Activated CD8-positive, alpha-beta T cell treated with anti-CD3 and anti-CD28 coated beads for 36 hours (primary cell): ENCODE results near the gene METTL4. TPM values are rescaled to one million over a fixed set of nuclear protein-coding genes. Genes with fewer than 3 reads are reported as not detected.
"Not testable (repeated sequence)": the region's sequence is repeated elsewhere in the genome, so short reads cannot be mapped to it uniquely, and the experiment has no call there.

ENCODE experiments used
- ATAC-seq: fragments of 200-7000 bp; cut with Tn5 transposase; one replicate; pipeline ENCODE4 v1.10.0; 2021; ENCODE audit warnings: mild to moderate bottlenecking, moderate library complexity
- CTCF ChIA-PET: fragments of 350-600 bp; sonication (Branson Sonifier 250); formaldehyde crosslinking; loops from one replicate; lab custom pipeline; 2021; ENCODE audit warnings: antibody characterized with exemption; lab: Charles Lee
- POLR2A ChIA-PET: fragments of 350-600 bp; sonication (Branson Sonifier 250); formaldehyde crosslinking; loops from one replicate; lab custom pipeline; 2021; ENCODE audit warnings: antibody characterized with exemption; lab: Charles Lee
- DNase-seq: peaks from one replicate; pipeline ENCODE4 v3.0.0-alpha.2; 2020
- H3K27ac Mint-ChIP-seq: one replicate; pipeline ENCODE4 v1.8.0; 2021; ENCODE audit warnings: mild to moderate bottlenecking, mixed read lengths
- H3K27me3 Mint-ChIP-seq: one replicate; pipeline ENCODE4 v1.8.0; 2021; ENCODE audit warnings: mixed read lengths
- H3K36me3 Mint-ChIP-seq: one replicate; pipeline ENCODE4 v1.8.0; 2021; ENCODE audit warnings: low read depth, mixed read lengths
- H3K4me1 Mint-ChIP-seq: one replicate; pipeline ENCODE4 v1.8.0; 2021; ENCODE audit warnings: low read depth, mixed read lengths
- H3K4me3 Mint-ChIP-seq: one replicate; pipeline ENCODE4 v1.8.0; 2021; ENCODE audit warnings: mild to moderate bottlenecking, moderate library complexity, mixed read lengths
- H3K9me3 Mint-ChIP-seq: one replicate; pipeline ENCODE4 v1.8.0; 2021; ENCODE audit warnings: mixed read lengths
- CTCF ChIP-seq: fragments of 200-600 bp; IDR thresholded peaks from one replicate; pipeline ENCODE4 v1.8.0; 2022; ENCODE audit warnings: antibody characterized with exemption, mild to moderate bottlenecking
- intact Hi-C: fragments of 100-400 bp; cut with micrococcal nuclease; formaldehyde crosslinking; loops from one replicate; pipeline ENCODE4 v1.10.0; 2022
- total RNA-seq, 2 experiments: library from RNA; stranded (reverse); gene quantifications; one replicate each; pipeline ENCODE4 v1.2.3, GENCODE V29; 2021

METTL4 gene
- total RNA-seq, 2 experiments from 2014 or later = 18.9 to 20.5 TPM

DNA sequence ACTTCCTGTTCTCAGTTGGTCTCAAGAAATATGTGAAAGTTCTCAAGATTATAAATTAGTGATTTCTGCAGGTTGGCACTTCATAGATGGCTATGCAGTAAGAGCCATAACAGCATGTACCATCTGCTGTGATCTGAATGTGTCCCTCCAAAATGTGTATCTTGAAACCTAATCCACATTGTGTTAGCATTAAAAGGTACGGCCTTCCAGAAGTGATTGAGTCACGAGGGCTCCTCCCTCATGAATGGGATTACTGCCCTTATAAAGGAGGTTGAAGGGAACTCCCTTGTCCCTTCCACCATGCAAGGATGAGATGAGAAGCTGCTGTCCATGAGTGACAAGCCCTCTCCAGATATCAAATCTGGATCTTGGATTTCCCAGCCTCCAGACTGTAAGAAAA is 45.0 kb downstream of the METTL4 start:
- Mint-ChIP-seq H3K27me3 (no peaks in the 10 kb centered on the region), H3K36me3 (no peaks in the 10 kb centered on the region), H3K9me3 (no peaks in the 10 kb centered on the region), H3K27ac (no peak overlapping the region), H3K4me1 (no peaks in the 10 kb centered on the region), H3K4me3 (no peak overlapping the region)
- intact Hi-C loops = no loop called here
- TF ChIP-seq CTCF = no peak
- ATAC-seq (no peak), DNase-seq (no peak)
- CTCF ChIA-PET = interaction anchor here (1.0 to 5.0 kb wide), 2 partner anchors 16 to 21 kb away, joined by 6 to 23 read pairs; no protein-coding TSS in a partner anchor
- POLR2A ChIA-PET = no interaction called here

GRCh38 chr18:2524794-2525198 is 46.5 kb downstream of the METTL4 start:
- CTCF ChIA-PET = interaction anchor here (1.2 to 5.0 kb wide), 3 partner anchors 13 to 22 kb away, joined by 4 to 23 read pairs (median 7); no protein-coding TSS in a partner anchor
- H3K9me3 Mint-ChIP-seq, H3K27me3 Mint-ChIP-seq, ATAC-seq, intact Hi-C loops, DNase-seq, H3K36me3 Mint-ChIP-seq, H3K27ac Mint-ChIP-seq, H3K4me1 Mint-ChIP-seq, H3K4me3 Mint-ChIP-seq: not testable (repeated sequence)
- POLR2A ChIA-PET = interaction anchor here (1.4 kb wide), 1 partner anchor 47 kb away, joined by 4 read pairs; the partner anchor contains the start of genes METTL4 and NDC80

- intact Hi-C loops = no loop called here
- H3K9me3 Mint-ChIP-seq = no peaks in the 10 kb centered on the region
- no peak for ATAC-seq
- TF ChIP-seq CTCF = no peak
- no peak overlapping the region for H3K4me3 Mint-ChIP-seq
- no peak for DNase-seq
- POLR2A ChIA-PET = no interaction called here
- CTCF ChIA-PET = no interaction called here
- no peaks in the 10 kb centered on the region for H3K4me1 Mint-ChIP-seq
- no peaks in the 10 kb centered on the region for H3K27me3 Mint-ChIP-seq
- H3K27ac Mint-ChIP-seq = no peak overlapping the region
- H3K36me3 Mint-ChIP-seq = no peaks in the 10 kb centered on the region
Observed at GRCh38 chr18:2522112-2522511, 49.2 kb downstream of the METTL4 start.

GRCh38 chr18:2518473-2518872 is 52.8 kb downstream of the METTL4 start:
- H3K9me3 Mint-ChIP-seq = peaks cover 2% of the 10 kb centered on the region
- peaks cover 16% of the 10 kb centered on the region for H3K4me1 Mint-ChIP-seq
- no peaks in the 10 kb centered on the region for H3K27me3 Mint-ChIP-seq
- CTCF ChIA-PET = interaction anchor here (1.1 kb wide), 1 partner anchor 21 kb away, joined by 3 read pairs; no protein-coding TSS in a partner anchor
- POLR2A ChIA-PET = no interaction called here
- no peak overlapping the region for H3K27ac Mint-ChIP-seq
- no peak overlapping the region for H3K4me3 Mint-ChIP-seq
- no peaks in the 10 kb centered on the region for H3K36me3 Mint-ChIP-seq
- TF ChIP-seq CTCF = no peak
- no peak for DNase-seq
- no peak for ATAC-seq
- intact Hi-C loops = no loop called here

GRCh38 chr18:2515908-2516625 is 55.2 kb downstream of the METTL4 start:
- Mint-ChIP-seq H3K27me3 (no peaks in the 10 kb centered on the region), H3K9me3 (peaks cover 2% of the 10 kb centered on the region), H3K4me3 (no peak overlapping the region), H3K4me1 (peaks cover 16% of the 10 kb centered on the region), H3K27ac (peak overlapping the region; percentile 32), H3K36me3 (no peaks in the 10 kb centered on the region)
- intact Hi-C loops = no loop called here
- ATAC-seq (peak; percentile 97), DNase-seq (peak; percentile 48)
- no peak for TF ChIP-seq CTCF
- CTCF ChIA-PET = no interaction called here
- POLR2A ChIA-PET = no interaction called here
